ENCODE data around the gene ABHD13.
"Not testable (repeated sequence)": the region's sequence is repeated elsewhere in the genome, so short reads cannot be mapped to it uniquely, and the experiment has no call there.

The ABHD13 gene

DNA sequence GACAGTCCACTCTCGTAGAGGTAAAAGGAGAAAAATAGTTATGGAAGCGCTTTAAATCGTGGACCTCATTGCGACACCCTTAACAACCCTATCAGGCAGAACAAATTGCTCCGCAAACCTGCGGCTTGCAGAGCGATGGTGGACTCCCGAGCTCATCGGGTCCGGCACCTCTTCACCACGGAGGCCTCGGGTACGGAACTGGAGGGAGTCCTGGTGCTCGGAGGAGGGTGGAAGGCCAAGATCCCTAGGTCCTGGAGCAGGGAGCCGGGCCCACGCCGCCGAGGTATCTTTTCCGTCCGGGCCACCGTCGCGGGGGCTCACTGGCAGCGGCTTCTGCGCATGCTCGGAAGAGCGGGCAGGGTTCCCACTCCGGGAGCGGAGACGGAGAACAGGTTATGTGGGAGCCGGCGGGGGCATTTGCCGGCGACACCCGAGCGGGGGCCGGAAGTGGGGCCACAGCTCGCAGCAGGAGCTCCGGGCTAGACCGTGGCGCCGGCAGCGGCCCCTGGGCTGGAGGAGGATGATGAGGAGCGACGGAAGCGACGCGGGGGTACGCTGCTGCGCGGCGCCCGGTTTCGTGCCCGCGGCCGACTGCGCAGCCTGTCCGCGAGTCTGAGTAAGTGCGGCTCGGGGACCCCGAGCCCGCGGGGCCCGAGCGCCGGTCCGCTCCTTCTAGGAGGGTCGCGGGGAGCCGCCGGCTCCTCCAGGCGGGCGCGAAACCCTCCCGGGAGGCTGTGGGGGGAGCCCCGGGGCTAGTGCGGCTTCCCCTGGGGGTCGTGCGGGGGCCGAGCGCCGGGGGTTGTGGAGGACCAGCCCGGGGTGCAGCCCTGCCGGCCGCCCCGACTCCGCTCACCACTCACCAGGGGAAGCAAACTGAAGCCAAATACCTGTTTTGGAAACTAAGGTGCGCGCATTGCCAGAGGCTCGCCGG lies at the start of gene ABHD13:
ABHD13 (plus strand) TSS at position 349 of the 931 bp plus-strand sequence. CDS start 10,827 bp downstream, outside the sequence.
- DNase-seq, result peak; percentile 92

DNA sequence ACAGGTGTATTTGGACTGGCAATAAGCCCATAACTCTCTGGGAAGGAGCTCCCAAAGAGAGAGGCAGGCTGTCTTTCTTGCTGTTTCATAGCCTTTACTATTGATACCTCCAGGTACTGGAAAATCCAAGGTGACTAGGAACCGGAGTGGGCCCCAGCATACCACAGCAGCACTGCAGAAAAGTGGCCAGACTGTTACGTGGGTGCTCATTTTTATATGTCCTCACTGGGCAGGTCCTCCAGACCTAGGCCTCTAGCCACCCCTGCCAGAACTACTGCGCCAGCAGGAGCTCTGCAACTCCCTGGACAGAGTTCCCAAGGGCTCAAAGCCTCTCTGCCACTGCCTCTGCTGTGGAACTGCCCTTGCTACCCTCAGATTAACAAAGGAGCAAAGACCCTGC lies 49.3 kb upstream of the ABHD13 start:
- no peak for DNase-seq

DNA sequence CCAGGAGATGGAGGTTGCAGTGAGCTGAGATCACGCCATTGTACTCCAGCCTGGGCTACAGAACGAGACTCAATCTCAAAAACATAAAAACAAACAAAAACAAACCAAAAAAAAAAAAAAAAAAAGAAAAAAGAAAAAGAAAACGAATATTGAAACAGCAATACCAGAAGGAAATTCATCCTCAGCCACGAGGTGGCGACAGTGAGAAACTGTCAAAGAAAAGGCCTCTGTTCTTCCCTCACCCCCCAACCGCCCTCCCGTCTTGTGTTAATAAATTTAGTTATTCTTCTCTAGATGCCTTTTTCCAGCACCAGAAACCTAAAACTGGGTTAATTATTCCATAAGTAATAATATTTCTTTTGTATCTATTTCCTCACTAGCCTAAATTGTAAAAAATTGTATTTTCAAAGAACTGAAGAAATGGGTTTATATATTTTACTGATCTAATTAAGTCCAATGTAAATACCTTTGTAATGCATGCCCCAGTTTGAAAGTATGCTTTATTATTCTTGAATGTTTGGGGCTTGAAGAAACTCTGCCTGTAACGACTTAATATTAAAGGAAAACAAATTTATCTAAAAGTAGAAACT lies 41.4 kb upstream of the ABHD13 start:
- DNase-seq, result peak; percentile 61

DNA sequence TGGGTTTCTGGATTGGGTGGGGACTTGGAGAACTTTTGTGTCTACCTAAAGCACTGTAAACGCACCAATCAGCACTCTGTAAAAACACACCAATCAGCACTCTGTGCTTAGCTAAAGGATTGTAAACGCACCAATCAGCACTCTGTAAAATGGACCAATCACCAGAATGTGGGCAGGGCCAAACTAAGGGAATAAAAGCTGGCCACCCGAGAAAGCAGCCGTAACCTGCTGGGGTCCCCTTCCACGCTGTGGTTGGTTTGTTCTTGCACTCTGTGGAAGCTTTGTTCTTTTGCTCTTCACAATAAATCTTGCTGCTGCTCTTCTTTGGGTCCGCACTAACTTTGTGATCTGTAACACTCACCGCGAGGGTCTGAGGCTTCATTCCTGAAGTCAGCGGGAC lies 40.1 kb upstream of the ABHD13 start:
- no peak for DNase-seq

DNA sequence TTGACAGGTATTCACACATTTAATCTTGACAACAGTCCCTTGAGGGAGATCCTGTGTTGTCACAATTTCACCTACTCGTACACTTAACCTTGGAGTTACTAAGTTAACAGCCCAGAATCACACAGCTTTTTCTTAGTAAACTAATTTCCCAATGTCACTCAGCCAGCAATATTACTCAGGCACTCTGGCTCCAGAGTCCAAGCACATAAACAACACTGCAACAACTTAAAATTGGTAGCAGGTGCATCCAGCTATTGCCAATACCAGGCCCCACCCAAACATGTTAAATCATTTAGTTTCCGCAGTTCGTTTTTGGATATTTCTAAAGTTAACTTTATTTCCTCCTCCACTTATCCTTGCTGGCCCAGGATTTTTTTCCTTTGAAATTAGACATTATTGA lies 35.5 kb upstream of the ABHD13 start:
- DNase-seq, result no peak

DNA sequence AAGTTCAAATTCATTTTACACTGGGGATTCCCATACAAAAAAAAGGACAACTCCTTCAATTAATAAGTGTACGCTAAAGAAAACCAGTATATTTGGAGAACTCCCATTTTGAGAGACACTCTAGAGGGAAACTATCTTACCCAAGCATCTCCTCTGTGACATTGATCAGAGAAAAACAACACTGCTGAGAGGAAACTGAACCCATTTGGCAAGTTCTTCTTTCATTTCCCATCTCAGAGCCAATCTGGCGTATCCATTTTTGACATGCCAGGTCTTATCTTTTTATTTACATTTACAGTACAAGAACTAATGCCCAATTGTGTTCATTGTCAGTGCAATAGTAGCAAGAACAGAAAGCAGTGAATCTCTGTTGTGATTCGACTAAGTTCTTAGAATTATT lies 33.0 kb upstream of the ABHD13 start:
- no peak for DNase-seq

DNA sequence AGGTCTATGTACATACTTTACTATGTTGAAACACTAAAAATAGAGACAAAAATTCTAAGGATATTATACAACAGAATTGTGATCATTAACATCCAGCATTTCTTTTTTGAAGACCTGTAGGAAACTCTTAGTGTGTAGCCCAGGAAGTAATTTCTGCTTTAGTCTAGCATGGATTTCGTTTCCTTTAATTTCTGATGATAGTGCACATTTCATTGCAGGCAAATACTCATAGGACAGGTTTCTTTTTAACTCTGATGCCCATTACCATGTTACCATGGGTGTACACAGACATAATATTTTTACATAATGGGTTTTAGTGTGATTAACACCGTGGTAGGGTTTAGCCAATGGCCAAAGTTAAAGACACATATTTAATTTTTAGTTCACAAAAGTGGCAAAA lies 29.9 kb upstream of the ABHD13 start:
- no peak for DNase-seq

DNA sequence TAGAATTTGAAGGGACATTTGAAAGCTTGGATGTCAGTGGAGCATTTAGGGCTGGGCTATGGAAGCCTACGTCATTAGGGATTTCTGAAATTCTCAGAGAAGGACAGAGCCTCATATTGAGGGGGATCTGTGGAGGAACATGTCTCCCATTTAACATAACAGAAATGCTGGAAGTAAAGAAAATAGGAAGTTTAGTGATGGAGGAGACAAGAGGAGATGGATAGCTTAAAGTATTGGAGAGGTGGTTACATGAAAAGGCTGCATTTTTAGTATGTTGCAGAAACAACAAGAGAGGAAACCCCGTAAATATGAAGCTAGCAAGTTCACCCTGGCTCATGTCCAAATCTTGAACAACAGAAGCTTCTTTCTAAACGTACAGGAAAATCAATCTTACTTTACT lies 27.3 kb upstream of the ABHD13 start:
- no peak for DNase-seq

DNA sequence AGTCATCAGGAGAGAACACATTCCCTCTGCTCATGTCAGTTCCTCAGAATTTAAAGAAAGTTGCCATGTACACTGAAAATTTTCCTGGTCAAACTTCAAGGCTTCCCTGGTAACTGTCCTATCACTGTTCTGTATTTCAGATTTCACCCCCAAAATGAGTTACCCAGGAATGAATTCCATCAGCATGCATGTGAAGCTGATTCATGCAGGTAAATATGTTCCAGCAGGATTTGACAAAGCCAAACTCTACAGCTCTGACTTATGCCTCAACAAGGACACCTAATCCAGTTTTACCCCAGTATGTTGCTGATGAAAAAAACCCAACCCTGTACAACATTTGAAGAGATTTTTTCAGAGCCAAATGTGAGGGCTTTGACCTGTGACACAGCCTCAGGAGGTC lies 24.4 kb upstream of the ABHD13 start:
- no peak for DNase-seq

DNA sequence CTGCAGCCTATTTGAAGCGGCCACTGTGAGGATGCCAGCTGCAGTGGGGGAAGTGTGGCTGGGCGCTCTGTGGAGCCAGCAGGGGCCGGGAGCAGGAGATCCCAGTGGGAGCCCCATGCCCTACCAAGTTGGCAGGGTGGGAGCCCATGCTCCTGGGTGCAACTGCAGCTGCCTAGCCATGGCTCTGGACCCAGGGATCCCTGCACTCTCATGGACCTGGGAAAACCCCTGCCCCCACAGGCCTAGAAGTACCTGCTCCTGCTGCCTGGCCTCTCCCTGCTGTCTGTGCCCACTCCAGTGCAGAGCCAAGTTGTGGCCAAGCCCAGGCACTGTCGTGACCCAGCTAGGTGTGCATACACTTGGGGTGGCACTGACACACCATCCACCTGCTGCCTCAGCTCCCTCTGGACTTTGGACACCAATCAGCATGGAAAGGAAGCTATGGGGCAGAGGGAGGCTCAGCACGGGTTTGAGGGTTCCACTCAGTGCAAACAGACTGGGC lies 23.7 kb upstream of the ABHD13 start:
- DNase-seq, result no peak

DNA sequence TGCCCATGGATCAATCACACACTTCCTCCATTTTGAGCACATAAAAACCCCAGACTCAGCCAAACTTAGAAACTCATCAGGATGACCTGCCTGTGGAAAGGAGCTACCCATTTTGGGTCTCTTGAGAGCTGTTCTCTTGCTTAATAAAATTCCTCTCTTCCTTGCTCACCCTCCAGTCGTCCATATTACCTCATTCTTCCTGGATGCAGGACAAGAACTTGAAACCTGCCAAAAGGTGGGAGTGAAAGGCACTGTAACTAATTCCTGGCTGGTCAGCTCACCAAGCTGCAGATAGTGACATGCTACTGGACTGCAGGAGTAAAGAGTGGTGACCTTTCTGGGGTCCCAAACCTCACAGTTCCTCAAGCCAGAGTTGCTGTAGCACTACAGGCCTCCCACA lies 23.0 kb upstream of the ABHD13 start:
- no peak for DNase-seq

DNA sequence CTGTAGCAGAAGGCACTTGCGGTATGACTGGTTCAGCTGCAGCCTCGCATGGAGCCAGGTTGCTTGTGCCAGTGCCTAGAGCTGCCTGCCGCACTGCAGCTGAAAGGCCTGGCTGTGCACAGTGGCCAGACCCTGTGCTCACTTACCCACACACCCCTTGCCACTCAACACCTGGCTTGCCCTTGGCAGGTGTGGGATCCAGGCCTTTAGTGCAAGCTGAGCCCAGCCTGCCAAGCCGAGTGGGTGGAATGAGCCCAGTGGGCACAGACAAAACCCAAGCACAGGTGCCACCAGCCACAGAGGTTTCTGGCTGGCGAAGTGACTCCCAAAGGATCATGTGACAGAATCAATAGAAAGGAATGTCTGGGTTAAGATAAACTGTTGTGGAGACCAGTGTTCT lies 22.3 kb upstream of the ABHD13 start:
- DNase-seq, result no peak

DNA sequence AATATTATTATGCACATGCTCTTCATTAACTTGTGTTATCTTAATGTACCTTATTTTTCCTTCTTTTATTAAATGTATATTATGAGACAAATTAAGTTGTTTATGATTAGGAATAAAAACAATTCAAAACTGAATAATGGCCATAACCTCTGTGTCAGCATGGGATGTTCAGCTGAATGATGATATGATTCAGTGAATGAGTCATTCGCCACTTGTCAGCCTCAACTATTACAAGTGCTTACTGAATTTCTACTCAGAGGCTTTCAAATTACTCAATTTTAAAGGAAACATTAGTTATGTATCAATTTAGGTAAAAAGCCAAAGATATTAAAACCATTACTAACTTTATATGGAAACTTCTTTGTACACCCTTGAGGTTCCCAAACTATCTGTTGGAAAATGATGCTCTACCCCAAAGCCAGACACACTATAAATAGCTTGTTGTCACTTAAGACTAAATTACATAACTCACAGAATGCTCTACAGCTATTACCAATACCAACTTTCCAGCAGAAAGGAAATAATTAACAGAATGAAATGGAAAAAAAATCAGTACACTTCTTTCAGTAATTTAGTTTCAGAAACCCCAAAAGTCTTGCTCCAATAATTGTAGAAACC lies 17.3 kb upstream of the ABHD13 start:
- no peak for DNase-seq

DNA sequence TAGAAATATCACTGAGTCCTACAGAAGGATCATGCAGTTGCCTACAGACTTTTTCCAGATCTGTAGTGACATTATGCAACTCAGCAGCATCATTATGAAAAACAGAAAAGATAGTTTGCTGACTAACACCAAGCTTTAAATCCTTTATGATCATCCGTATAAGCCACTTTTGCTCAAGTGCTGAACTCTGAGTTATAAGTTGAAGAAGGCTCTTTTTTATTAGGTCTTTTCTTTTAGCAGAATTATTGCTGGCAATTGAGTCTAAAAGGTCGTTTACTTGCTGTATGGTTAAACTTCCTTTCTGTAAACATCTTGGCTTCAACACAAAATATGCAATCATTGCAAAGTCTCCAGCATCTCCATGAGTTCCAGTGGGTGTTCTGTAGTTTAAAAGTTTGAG lies 7.6 kb upstream of the ABHD13 start:
- DNase-seq, result no peak

DNA sequence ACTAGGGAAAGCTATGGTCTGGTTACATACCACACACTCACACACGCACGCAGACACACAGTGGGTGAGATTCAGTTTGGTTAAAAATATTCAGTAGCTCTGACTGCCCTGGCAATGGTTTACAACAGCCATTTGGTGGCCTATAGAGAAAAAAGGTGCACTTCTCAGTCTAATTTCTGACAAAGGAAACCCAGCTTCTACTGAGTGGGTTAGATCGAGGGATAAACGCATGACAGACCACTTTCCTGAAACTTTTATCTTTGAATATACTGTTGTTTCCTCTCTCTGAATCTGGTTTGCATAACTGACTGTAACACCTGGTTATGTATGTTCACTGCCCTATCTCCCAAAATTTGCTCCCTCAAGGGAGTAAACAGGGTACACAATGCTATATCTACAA lies 5.3 kb upstream of the ABHD13 start:
- no peak for DNase-seq

DNA sequence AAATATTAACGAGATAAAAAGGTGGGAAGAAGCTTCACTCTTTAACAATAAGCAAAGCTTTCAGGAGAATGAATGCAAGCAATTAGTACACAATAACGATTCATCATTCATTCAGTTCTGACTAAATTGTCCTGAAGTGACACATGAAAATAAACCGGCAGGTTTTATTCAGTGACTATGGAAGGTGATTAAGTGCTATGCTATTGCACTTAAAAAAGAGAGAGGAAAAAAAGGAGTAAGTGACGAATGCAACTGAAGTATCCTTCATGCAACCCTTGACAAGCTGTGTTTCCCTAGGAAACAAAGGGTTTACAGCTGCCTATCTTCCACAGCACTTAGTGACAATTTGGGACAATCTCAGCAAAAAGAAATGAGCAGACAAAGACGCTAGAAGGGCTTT lies 4.2 kb upstream of the ABHD13 start:
- no peak for DNase-seq

DNA sequence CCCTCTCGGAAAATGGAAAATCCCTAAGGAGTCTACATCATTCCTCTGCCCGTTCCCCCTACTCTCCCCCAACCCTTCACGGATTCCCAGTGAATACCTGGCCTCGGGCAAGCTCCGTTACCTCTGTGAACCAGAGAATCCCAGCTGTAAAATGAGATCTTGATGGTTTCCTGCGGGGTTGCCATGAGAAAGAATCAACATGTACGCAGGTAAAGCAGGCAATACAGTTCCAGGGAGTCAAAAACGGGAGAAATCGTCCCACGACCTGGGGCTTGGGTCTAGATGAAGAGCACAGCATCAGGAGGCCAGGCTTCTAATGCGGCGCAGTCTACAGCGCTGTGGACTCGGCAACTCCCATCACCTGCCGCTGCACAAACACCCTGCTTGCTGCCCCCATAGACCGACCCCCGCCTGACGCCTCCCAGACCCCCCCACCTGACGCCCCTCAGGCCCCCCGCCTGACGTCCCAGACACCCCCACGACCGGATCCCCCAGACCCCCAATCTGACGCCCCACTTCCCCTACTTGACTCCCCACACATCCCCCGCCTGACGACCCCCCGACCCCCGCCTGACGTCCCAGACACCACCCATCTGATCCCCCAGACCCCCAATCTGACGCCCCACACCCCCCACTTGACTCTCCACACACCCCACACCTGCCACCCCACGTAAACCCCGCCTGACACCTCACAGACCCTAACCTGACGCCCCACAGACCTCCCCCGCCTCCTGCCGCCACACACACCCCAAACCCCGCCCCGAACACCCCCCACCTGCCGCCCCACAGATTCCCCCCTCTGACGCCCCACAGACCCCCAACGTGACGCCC lies 3.5 kb upstream of the ABHD13 start:
- no peak for DNase-seq

DNA sequence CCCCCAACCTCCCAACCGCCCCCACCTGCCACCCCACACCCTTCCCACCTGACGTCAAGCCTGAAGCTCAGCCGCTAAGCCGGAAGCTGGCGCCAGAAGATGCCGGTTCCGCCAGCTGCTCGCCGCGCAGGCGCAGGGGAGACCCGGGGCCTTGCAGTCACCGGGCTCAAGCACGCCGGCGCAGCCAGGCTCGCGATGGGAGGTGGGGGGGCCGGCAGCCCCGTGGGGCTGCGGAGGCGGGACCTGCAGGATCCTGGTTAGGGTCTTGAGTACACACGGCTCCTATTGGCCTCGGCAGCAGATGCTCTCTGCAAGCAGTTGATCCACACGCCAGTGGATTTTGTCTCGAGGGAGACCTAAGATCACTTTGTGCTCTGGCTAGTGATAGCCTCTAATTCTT lies 2.8 kb upstream of the ABHD13 start, which contains the start of gene LIG4:
LIG4 (minus strand) TSS at position 101 of the 400 bp plus-strand sequence. CDS start 4,268 bp downstream, outside the sequence.
- peak; percentile 93 for DNase-seq

DNA sequence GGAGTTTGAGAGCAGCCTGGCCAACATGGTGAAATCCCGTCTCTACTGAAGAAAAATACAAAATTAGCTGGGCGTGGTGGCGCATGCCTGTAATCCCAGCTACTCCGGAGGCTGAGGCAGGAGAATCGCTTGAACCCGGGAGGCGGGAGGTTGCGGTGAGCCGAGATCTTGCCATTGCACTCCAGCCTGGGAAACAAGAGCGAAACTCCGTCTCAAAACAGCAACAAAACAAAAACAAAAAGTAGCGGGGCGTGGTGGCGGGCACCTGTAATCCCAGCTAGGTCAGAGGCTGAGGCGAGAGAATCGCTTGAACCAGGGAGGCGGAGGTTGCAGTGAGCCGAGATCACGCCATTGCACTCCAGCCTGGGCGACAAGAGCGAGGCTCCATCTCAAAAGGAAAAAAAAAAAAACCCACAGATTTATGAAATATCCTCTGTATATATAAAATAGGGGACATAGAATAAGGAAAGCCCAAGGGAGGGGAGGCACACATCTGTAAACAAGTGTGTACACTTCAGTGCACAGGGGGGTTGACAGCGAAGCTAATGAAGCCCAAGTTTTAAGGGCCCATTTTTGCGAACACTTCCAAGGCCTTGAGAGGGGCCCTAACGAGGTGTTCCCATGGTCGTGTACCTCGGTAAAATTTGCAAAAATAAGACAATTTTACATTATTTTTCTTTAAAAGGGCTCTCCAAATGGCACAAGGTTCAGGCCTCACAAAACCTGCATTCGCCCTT lies 717 bp upstream of the ABHD13 start:
- not testable (repeated sequence) for DNase-seq

DNA sequence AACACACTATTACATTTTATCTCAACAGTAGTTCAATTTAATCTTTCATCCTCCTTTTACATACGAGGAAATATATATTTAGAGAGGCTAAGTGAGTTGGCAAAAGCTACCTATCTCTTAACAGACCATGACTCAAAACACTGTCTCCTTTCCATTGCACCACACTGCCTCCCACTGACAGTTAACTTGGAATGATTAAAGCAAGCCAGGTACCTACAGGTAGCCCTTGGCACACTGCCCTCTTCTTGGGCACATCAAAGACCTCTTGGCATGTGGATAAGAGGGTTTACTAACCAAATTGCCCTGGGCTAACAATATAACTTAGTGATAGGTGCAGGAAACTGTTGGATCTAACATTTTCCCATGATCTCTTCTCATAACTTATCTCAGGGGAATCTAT lies 1.8 kb downstream of the ABHD13 start:
- no peak for DNase-seq

DNA sequence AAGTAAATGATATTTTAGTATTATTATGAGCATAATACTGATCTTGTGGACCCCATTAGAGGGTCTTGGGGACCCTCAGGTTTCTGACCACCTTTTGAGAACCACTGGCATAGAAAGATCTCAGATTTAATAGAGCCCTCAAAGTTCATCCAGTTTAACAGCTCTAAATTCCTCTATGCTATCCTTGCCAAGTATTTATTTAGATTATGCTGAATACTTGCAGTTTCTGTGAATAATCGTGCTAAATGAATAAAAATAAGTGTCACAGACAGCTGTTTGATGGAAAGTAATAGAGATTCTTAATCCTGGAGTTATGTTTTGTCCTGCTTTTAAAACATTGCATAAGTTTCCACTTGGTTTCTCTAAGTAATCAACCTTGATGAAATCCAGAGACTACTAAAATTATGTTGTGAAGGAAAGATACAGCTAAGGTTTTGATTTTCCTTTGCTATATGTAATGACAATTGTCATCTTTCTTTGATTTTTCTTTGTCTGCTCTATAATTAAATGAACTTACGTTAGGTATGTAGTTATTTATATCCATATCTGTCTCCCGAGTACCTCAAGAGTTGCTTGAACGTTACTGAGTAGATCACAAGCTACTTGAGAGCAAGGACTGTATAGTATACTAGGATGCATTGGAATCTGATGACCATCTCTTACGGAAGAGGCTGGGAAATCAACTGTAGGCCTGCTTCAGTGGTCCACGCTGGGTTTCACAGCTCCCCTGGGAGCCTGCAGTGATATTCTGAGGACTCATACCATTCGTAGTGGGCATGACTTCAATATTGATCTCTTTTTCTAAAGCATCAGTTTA lies 5.7 kb downstream of the ABHD13 start:
- DNase-seq, result no peak

Measured in activated naive CD4-positive, alpha-beta T cell treated with anti-CD3 and anti-CD28 coated beads, Interleukin-2, amount 50 U/mL, for 16 hours (primary cell).